ENCODE data around the gene RUNX1.

Gene RUNX1

GRCh38 chr21:35059742-35060141 lies 10.6 kb upstream of the RUNX1 start:
- no peak for DNase-seq (ENCODE audit: low spot score)

DNA sequence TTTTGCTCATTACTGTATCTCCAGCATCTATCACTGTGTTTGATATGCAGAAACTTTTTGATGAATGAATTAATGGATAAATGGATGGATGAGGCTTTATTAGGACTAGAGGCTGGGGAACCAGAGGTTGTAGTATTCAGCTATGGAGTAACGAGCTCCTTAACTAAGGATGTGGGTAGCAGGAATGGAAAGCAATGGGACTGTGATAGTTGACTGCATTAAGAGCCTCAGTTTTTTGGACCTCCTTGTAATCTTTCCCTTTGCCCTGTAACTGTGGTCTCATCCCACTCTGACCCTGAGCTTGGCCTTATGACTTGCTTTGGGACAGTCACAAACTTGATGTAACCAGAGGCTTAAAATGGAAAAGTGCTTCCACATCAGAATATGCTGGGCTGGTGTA lies 9.0 kb upstream of the RUNX1 start:
- no peak for DNase-seq (ENCODE audit: low spot score)

DNA sequence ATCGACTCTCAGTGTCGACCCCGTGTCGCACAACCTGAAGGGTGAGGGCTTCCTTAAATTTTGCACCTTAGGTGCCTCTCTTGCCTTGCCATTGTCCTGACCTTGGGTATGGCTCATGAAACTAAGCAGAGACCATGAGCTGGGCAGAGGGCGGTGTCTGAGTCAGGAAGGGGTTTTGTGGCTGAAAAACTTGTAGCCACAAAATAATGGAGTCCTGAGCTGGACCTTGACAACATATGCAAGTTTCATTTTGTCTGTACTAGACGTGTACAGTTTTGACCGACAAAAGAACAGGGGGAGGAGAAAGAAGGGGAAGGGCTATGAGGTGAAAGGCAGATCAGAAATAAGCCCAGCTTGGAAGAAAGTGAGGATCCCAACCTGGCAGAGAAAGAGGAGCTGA lies 8.3 kb upstream of the RUNX1 start:
- no peak for DNase-seq (ENCODE audit: low spot score)

DNA sequence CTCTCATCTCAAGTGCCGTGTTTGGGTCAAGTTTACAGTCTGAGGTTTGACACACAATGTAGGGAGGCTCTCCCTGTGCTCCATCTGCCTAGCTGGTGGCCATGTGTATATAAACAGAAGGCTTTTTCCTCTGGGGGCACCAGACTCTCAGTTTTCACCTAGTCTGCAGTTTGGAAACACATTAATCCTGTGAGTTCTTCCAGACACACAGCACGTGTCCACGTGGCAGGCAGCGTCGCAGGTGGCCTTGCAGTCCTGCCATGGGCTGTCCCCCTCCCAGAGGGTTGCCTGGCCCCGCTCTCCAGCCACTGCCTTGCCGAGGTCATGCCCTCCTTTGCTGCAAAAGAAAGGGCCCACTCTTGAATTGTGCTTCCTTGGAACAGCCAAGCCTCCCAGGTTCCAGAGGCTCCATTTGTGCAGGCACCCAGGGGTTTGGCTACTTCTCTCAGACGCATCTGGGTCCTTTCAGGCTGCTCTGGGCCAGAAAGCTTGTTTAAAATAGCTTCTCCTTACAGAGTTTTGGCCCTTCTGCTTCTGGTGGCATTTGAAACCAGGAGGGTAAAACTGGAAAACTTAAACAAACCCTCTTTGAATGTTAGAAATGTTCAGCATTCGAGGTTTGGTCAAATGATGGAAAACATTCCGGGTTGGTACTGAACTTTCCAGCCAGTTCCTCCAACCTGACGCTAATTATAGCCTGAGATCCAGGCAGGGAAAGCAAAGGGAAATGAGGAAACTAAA lies 4.4 kb upstream of the RUNX1 start:
- no peak for DNase-seq (ENCODE audit: low spot score)

DNA sequence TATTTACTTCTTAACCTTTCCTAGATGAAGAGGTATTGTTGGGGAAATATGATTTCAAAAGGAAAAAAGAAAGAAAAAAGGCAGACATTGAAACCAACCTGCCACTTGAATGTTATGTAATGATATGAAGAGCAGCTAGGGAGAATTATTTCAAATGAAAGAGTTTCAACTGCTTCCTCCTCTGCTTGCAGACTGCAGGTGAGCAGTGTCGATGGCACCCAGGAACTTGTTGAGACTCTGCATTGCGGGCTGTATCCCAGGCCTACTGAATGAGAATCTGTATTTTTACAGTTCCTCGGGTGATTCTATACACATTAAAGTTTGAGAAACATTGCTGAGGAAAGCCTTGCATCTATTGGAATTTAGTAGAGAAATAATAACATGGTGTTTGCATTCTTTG lies 3.7 kb upstream of the RUNX1 start:
- no peak for DNase-seq (ENCODE audit: low spot score)

GRCh38 chr21:35051287-35051818 lies 2.3 kb upstream of the RUNX1 start:
- no peak for DNase-seq (ENCODE audit: low spot score)

- no peak for DNase-seq (ENCODE audit: low spot score)
Measured at GRCh38 chr21:35050348-35051286, 1.5 kb upstream of the RUNX1 start.

GRCh38 chr21:35048183-35048601 lies 910 bp downstream of the RUNX1 start:
- no peak for DNase-seq (ENCODE audit: low spot score)

- no peak for DNase-seq (ENCODE audit: low spot score)
Measured at GRCh38 chr21:35046880-35047229, 2.2 kb downstream of the RUNX1 start.

DNA sequence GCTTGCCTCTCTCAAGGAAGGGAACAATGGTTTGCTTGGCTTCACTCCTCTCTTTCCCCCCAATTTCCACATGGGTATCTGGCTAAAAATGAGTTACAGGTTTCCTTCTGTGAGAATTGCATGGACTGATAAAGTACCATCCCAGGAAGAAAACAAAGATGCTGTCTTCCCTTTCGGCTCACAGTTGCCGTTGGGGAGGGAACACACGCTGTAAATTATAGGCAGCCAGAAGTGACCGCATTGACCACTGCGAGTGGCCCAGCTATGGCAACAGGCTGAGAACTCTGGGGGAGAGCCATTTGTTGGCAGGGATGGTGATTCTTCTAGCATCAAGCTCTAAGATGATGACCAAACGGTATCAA lies 2.9 kb downstream of the RUNX1 start:
- no peak for DNase-seq (ENCODE audit: low spot score)

- DNase-seq (ENCODE audit: low spot score): no peak
Measured at GRCh38 chr21:35045542-35046262, 3.4 kb downstream of the RUNX1 start.

GRCh38 chr21:35044770-35045541 lies 4.1 kb downstream of the RUNX1 start:
- DNase-seq (ENCODE audit: low spot score): no peak

DNA sequence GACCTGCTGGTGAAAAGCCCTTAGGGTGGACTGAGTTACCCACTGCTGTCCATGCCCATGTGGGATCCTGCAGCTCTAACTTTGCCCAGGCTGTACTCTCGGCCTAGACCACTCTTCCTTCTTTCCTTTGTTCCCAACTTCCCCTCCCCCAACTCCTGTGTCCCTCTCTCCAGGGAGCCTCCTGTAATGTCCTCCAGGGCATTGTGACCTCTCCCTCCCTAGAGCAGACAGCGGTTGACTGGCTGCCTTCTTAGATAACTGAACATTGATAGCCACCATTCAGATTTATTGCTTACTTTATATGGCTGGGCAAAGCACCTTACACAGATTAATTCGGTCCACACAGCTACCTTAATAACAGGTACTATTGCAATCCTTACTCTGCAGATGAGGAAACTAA lies 5.0 kb downstream of the RUNX1 start:
- no peak for DNase-seq (ENCODE audit: low spot score)

DNA sequence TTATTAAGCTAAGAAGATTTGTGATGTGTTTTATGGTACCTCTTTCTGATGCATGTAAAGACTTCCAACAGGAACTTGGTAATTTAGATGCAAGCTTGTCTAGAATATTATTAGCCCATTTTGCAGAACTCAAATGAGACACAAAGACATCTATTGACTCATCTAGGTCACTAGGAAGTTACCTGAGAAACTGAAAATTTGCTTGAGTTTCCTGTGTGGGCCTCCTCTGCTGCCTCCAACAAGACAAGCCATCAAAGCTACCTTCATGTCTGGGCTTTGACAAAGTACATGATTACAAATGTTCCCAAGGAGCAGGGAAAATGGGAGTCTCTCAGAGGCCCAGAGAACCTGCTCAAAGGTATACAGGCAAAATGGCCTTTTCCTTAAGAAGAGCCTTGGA lies 5.6 kb downstream of the RUNX1 start:
- no peak for DNase-seq (ENCODE audit: low spot score)

- DNase-seq (ENCODE audit: low spot score): no peak
Measured at GRCh38 chr21:35042836-35043235, 6.3 kb downstream of the RUNX1 start.

- no peak for DNase-seq (ENCODE audit: low spot score)
Measured at GRCh38 chr21:35041881-35042280, 7.2 kb downstream of the RUNX1 start.

DNA sequence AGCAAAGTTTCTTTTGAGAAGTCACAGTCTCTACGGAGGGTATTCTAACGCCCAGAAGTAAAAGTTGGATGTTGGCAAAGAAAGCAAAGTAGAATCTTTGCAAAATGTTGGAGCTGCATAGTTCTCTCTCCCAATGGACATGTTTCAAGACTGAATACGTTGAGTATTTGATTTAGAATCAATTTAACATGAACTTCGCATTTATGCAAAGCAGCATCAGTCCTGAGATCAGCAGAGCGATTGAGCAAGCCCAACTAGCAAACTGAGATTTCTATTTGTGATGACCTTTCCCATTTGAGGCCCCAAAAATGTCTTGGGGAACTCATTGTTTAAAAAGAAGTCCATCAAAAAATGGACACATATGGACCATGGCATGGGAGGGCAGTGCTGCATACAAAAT lies 8.0 kb downstream of the RUNX1 start:
- no peak for DNase-seq (ENCODE audit: low spot score)

- no peak for DNase-seq (ENCODE audit: low spot score)
Measured at GRCh38 chr21:35039595-35040289, 9.4 kb downstream of the RUNX1 start.

DNA sequence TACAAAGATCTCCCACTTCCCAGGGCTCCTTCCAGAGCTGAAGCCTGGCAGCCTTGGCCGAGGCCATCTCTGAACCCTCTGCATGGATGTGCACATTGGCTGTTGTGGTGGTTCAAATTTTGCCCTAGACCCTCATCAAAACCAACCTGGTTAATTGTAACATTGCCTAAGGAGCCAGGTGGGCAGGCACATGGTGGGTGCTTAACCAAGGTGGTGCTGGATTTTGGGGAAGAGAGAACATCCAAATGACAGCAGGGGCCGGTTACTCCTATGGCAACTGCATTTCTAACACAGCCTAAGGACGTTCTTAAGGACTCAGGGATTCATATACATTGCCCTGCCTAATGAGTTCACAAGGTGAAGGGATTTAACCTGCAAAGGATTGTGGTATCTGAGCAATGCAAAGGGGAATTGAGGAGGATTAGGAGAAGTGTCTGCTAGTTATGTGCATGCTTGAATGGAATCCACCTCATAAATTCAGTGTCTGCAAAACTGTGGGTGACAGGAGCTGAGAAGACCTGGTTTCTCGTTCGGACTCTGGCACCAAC lies 10.3 kb downstream of the RUNX1 start:
- DNase-seq (ENCODE audit: low spot score): no peak

GRCh38 chr21:35037384-35037765 lies 11.7 kb downstream of the RUNX1 start:
- no peak for DNase-seq (ENCODE audit: low spot score)

Measured in D341Med (cell line).